Thymus (tissue), 11 donors: ENCODE data around the gene ALKBH3. TPM values are rescaled to one million over a fixed set of nuclear protein-coding genes. Genes with fewer than 3 reads are reported as not detected.

ENCODE experiments used
- DNase-seq, 9 donors: peaks; one replicate each; pipeline ENCODE4 v3.0.0-alpha.2; 2013; ENCODE audit warnings: low spot score in 9 of 9, low read depth in 6 of 9, missing footprints in 1 of 9
- H3K27ac ChIP-seq, 2 donors: one replicate each; pipeline ENCODE4 v1.5.1; 2013; ENCODE audit warnings: control low read depth in 1 of 2, low read depth in 1 of 2, low read length in 1 of 2, mild to moderate bottlenecking in 1 of 2, moderate library complexity in 1 of 2
- H3K27me3 ChIP-seq, 2 donors: one replicate each; pipeline ENCODE4 v1.5.1; 2013; ENCODE audit warnings: low read length in 1 of 2; ENCODE audit not compliant: control insufficient read depth in 2 of 2, insufficient read depth in 1 of 2
- H3K36me3 ChIP-seq, 2 donors: one replicate each; pipeline ENCODE4 v1.5.1; 2013; ENCODE audit warnings: low read length in 1 of 2, mild to moderate bottlenecking in 1 of 2, moderate library complexity in 1 of 2; ENCODE audit not compliant: control insufficient read depth in 2 of 2, insufficient read depth in 2 of 2
- H3K4me1 ChIP-seq, 2 donors: one replicate each; pipeline ENCODE4 v1.5.1; 2013; ENCODE audit warnings: low read length in 2 of 2; ENCODE audit not compliant: control insufficient read depth in 2 of 2, insufficient read depth in 2 of 2
- H3K4me3 ChIP-seq, 2 donors: one replicate each; pipeline ENCODE4 v1.5.1; 2013; ENCODE audit warnings: low read length in 2 of 2, control low read depth in 1 of 2, mild to moderate bottlenecking in 1 of 2
- H3K9me3 ChIP-seq, 2 donors: one replicate each; pipeline ENCODE4 v1.5.1; 2013; ENCODE audit warnings: low read length in 1 of 2, mild to moderate bottlenecking in 1 of 2; ENCODE audit not compliant: control insufficient read depth in 2 of 2, insufficient read depth in 1 of 2
- WGBS: extraction: QIAGEN DNeasy Blood & Tissue Kit; methylation state at CpG from one replicate; pipeline ENCODE4 v1.1.7; 2013; 5-methylcytosine and 5-hydroxymethylcytosine counted together
- polyA plus RNA-seq: library from polyadenylated mRNA; stranded (reverse); fragments of 200-250 nt; gene quantifications from one replicate; pipeline ENCODE4 v1.2.3, GENCODE V29; 2013
- total RNA-seq: library from RNA; stranded (reverse); fragments of 120-200 nt; gene quantifications from one replicate; pipeline ENCODE4 v1.2.4, GENCODE V29; 2013
- donor health status: healthy.

The ALKBH3 gene
- total and polyA plus RNA-seq, 2 donors = 33.5 to 36.0 TPM

DNA sequence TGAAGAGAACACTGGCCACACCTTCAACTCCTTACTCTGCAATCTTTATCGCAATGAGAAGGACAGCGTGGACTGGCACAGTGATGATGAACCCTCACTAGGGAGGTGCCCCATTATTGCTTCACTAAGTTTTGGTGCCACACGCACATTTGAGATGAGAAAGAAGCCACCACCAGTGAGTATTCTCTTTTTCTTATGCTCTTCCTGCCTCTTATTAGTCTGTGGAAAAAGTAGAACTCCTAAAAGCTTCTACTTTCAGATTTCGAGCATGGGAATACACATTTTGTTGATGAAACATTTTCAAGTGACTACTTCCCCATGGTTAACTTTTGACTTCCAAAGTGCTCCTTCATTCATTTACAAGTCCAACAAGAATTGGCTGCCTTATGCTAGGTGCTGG is 20.9 kb downstream of the ALKBH3 start:
- Histone ChIP-seq H3K9me3 (no peaks in the 10 kb centered on the region), H3K4me1 (no peaks in the 10 kb centered on the region), H3K27me3 (no peaks in the 10 kb centered on the region), H3K4me3 (no peak overlapping the region), H3K27ac (no peak overlapping the region), H3K36me3 (peaks cover 18 to 38% of the 10 kb centered on the region in 2 donors)
- 98% methylated on average over 4 of the region's 4 CpGs for WGBS
- DNase-seq = no peak

GRCh38 chr11:43903078-43903477 is 22.4 kb downstream of the ALKBH3 start:
- no peak for DNase-seq
- H3K9me3 ChIP-seq = no peaks in the 10 kb centered on the region
- H3K36me3 ChIP-seq = peaks cover 21 to 31% of the 10 kb centered on the region in 2 donors
- H3K27me3 ChIP-seq = no peaks in the 10 kb centered on the region
- 98% methylated on average over 2 of the region's 2 CpGs for WGBS
- no peak overlapping the region for H3K4me3 ChIP-seq
- no peak overlapping the region for H3K27ac ChIP-seq
- H3K4me1 ChIP-seq = no peaks in the 10 kb centered on the region

DNA sequence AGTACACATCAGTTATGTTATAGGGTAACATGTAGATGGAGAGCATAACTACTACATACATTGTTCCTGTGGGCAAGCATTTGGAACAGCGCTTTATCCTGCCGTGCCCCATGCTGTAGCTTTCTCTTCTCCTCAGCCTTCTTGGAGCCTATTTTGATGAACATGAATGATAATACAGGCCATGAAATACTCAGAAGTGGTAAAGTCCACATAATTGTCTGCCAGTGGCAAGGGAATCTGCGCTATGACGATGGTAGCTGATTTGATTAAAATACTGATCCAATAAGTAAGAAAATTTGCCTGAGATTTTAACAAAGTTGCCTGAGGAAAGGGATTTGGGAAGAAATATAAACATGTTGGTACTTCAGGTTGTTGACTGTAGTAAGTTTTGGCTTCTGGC is 23.3 kb downstream of the ALKBH3 start:
- no peak for DNase-seq
- Histone ChIP-seq H3K9me3 (no peaks in the 10 kb centered on the region), H3K27ac (no peak overlapping the region), H3K27me3 (no peaks in the 10 kb centered on the region), H3K4me3 (no peak overlapping the region), H3K36me3 (peaks cover 14 to 24% of the 10 kb centered on the region in 2 donors), H3K4me1 (no peaks in the 10 kb centered on the region)
- WGBS = 98% methylated on average over 4 of the region's 4 CpGs

DNA sequence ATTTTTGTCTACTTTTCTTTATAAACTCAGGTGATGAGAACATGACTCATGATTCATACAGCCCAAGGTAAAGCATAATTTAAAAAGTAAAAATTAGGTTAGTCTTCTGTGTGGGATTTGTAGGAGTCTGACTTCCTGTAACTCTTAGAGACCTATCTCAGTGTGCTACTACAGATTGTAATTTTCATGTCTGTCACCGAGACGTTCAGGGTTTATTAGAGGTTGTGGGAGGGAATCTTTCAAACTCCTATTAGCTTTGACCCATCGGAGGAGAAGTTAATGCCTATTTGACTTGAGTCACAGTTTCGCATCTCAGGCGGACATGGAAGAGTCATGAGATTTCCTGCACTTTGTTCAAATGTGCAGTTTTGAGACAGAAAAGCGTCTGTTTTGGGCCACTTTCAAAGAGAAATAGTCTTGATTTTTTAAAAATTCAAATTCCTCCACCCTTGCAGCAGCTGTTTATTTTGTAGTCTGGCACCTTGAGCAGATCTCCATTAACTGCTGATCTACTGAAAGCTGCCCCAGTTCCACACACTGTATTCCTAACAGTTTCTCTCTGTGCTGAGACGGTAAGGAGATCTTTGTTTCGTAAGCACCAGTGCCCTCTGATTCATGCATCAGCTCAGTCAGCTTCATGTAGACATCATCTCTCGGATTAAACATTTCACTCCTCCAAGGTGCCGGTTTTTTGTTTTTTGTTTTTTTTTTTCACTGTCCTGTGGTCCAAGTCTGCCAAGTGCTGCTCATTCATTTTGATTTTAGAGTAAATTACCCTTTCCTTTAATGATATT is 24.3 kb downstream of the ALKBH3 start:
- H3K27ac ChIP-seq = peak overlapping the region in 1 of 2 donors; percentile 48
- H3K9me3 ChIP-seq = no peaks in the 10 kb centered on the region
- no peak overlapping the region for H3K4me3 ChIP-seq
- no peak for DNase-seq
- peaks cover 8 to 24% of the 10 kb centered on the region in 2 donors for H3K36me3 ChIP-seq
- 94% methylated on average over 10 of the region's 10 CpGs for WGBS
- H3K4me1 ChIP-seq = no peaks in the 10 kb centered on the region
- no peaks in the 10 kb centered on the region for H3K27me3 ChIP-seq

GRCh38 chr11:43905813-43906241 is 25.2 kb downstream of the ALKBH3 start:
- H3K27me3 ChIP-seq = no peaks in the 10 kb centered on the region
- H3K36me3 ChIP-seq = peaks cover 8 to 24% of the 10 kb centered on the region in 2 donors
- H3K4me3 ChIP-seq = no peak overlapping the region
- H3K9me3 ChIP-seq = no peaks in the 10 kb centered on the region
- DNase-seq = no peak
- 94% methylated on average over 2 of the region's 2 CpGs for WGBS
- H3K4me1 ChIP-seq = no peaks in the 10 kb centered on the region
- H3K27ac ChIP-seq = peak overlapping the region in 1 of 2 donors; percentile 49

- 93% methylated on average over 4 of the region's 4 CpGs for WGBS
- Histone ChIP-seq H3K4me3 (no peak overlapping the region), H3K36me3 (peaks cover 8 to 19% of the 10 kb centered on the region in 2 donors), H3K27ac (no peak overlapping the region), H3K4me1 (no peaks in the 10 kb centered on the region), H3K27me3 (no peaks in the 10 kb centered on the region), H3K9me3 (no peaks in the 10 kb centered on the region)
- DNase-seq = no peak
Observed at GRCh38 chr11:43907028-43907975, 26.7 kb downstream of the ALKBH3 start.

DNA sequence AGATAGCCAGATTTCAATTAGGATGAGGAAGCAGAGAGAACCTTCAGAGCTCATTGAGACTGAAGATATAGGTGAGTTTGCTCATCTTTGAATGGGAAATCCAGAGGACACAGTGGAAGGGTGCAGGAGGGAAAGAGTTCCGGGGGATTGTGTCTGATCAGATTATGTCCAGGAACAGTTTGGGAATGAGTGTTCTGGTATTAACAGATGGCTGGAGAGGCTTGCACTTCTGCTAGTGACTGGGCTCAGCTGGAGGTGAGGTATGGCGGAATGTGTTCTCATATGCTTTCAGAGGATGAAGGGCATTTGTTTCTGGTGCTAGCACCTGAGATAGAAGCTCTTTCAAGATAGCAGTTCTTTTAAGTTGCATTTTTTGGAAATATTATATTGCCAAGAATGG is 27.6 kb downstream of the ALKBH3 start:
- Histone ChIP-seq H3K4me3 (no peak overlapping the region), H3K27ac (no peak overlapping the region), H3K4me1 (no peaks in the 10 kb centered on the region), H3K27me3 (no peaks in the 10 kb centered on the region), H3K9me3 (no peaks in the 10 kb centered on the region), H3K36me3 (peaks cover 8 to 19% of the 10 kb centered on the region in 2 donors)
- 100% methylated on average over 2 of the region's 2 CpGs for WGBS
- DNase-seq = no peak

DNA sequence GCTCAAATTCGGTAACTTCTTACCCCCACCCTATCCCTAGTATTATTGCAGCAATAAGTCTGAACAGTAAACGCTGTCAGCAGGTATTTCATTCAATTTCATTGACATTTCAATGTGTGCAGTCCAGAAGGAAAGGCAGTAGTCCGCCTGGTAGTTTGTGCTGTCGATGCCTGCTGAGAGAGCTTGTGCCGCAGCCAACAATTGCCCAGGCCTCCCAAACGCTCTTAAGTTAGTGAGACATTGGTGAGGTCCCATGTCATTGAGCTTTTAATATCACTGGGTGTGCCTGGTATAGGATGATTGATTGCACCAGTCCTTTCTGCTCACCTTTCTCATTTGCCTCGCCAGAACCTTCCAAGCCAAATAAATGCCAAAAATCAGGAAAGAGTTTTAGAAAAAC is 28.1 kb downstream of the ALKBH3 start:
- 97% methylated on average over 7 of the region's 7 CpGs for WGBS
- no peaks in the 10 kb centered on the region for H3K4me1 ChIP-seq
- DNase-seq = no peak
- no peaks in the 10 kb centered on the region for H3K27me3 ChIP-seq
- peaks cover 11 to 17% of the 10 kb centered on the region in 2 donors for H3K36me3 ChIP-seq
- H3K27ac ChIP-seq = no peak overlapping the region
- no peak overlapping the region for H3K4me3 ChIP-seq
- no peaks in the 10 kb centered on the region for H3K9me3 ChIP-seq

GRCh38 chr11:43913829-43914380 is 33.3 kb downstream of the ALKBH3 start:
- WGBS = 97% methylated on average over 3 of the region's 3 CpGs

More at GRCh38 chr11:43913829-43914380, 33.3 kb downstream of the ALKBH3 start:
- Histone ChIP-seq H3K4me3 (no peak overlapping the region), H3K4me1 (no peaks in the 10 kb centered on the region), H3K27ac (no peak overlapping the region), H3K27me3 (no peaks in the 10 kb centered on the region), H3K9me3 (no peaks in the 10 kb centered on the region), H3K36me3 (peaks cover 6 to 16% of the 10 kb centered on the region in 2 donors)
- DNase-seq = no peak
